Prostate gland (tissue), 2 donors: Measurements from ENCODE around the gene WDR77. TPM values are rescaled to one million over a fixed set of nuclear protein-coding genes. Genes with fewer than 3 reads are reported as not detected.

Experiments
- DNase-seq: peaks from one replicate; pipeline ENCODE4 v3.0.0-alpha.2; 2019; ENCODE audit warnings: low spot score
- H3K27ac ChIP-seq, 2 donors: fragments of 200-600 bp; sonication (generic); 2 replicates each; pipeline ENCODE4 v1.5.1; 2017 to 2019
- H3K27me3 ChIP-seq: fragments of 200-600 bp; sonication (generic); replicated peaks from 2 replicates; pipeline ENCODE4 v1.5.1; 2019; ENCODE audit not compliant: insufficient read depth
- H3K36me3 ChIP-seq, 2 donors: fragments of 200-600 bp; sonication (generic); 1 replicate in 1 of 2; 2 replicates in 1 of 2; pipeline versions ENCODE4 v1.5.1 to v1.8.1; 2017 to 2019
- H3K4me1 ChIP-seq: fragments of 200-600 bp; sonication (generic); replicated peaks from 2 replicates; pipeline ENCODE4 v1.5.1; 2019
- H3K4me3 ChIP-seq, 2 donors: fragments of 200-600 bp; sonication (generic); 2 replicates each; pipeline ENCODE4 v1.5.1; 2017 to 2019
- H3K9me3 ChIP-seq: fragments of 200-600 bp; sonication (generic); 2 replicates; pipeline ENCODE4 v1.5.1; 2017
- CTCF ChIP-seq, 4 experiments: fragments of 200-600 bp in 2 of 4; fragments of 450-650 bp in 2 of 4; sonication (generic) in 2 of 4; IDR thresholded peaks; 1 replicate in 3 of 4; 2 replicates in 1 of 4; pipeline ENCODE4 v1.5.1; 2016 to 2019; ENCODE audit warnings: antibody characterized with exemption in 4 of 4, mild to moderate bottlenecking in 2 of 4, moderate library complexity in 2 of 4
- POLR2A ChIP-seq: fragments of 450-650 bp; IDR thresholded peaks from one replicate; pipeline ENCODE4 v1.6.1; 2016; ENCODE audit warnings: antibody characterized with exemption, mild to moderate bottlenecking
- POLR2AphosphoS5 ChIP-seq: sonication (generic); formaldehyde crosslinking; IDR thresholded peaks from one replicate; pipeline ENCODE4 v1.6.1; 2017; ENCODE audit warnings: antibody characterized with exemption
- WGBS: methylation state at CpG from one replicate; pipeline ENCODE4 v1.1.5; 2018; 5-methylcytosine and 5-hydroxymethylcytosine counted together
- intact Hi-C: fragments of 100-400 bp; cut with DNase I; formaldehyde crosslinking; loops from one replicate; pipeline ENCODE4 v1.14.2; 2022
- total RNA-seq, 2 donors: library from RNA; depleted of rRNA; stranded (reverse); fragments of >200 nt; gene quantifications; one replicate each; pipeline ENCODE4 v1.1.0, GENCODE V29; 2016

The WDR77 gene
- total RNA-seq, 2 donors from 2014 or later, result 19.1 to 31.6 TPM

GRCh38 chr1:111462370-111463028, 13.4 kb upstream of the WDR77 start:
- H3K36me3 ChIP-seq, result peaks cover 0 to 5% of the 10 kb centered on the region in 2 donors
- H3K4me1 ChIP-seq, result no peaks in the 10 kb centered on the region
- no peak overlapping the region for H3K27ac ChIP-seq
- TF ChIP-seq POLR2AphosphoS5 (no peak), CTCF (IDR thresholded peaks at IDR 0.05) (no peak)
- H3K4me3 ChIP-seq, result no peak overlapping the region
- no peak for DNase-seq
- no peaks in the 10 kb centered on the region for H3K27me3 ChIP-seq
- no peaks in the 10 kb centered on the region for H3K9me3 ChIP-seq
- intact Hi-C loops, result no loop called here
- 83% methylated on average over 4 of the region's 4 CpGs for WGBS

- Histone ChIP-seq H3K27me3 (no peaks in the 10 kb centered on the region), H3K36me3 (peaks cover 0 to 5% of the 10 kb centered on the region in 2 donors), H3K27ac (no peak overlapping the region), H3K9me3 (no peaks in the 10 kb centered on the region), H3K4me3 (no peak overlapping the region), H3K4me1 (no peaks in the 10 kb centered on the region)
- no peak for TF ChIP-seq POLR2A
- no peak for TF ChIP-seq CTCF (IDR thresholded peaks at IDR 0.05)
- TF ChIP-seq POLR2AphosphoS5, result no peak
- intact Hi-C loops, result no loop called here
- DNase-seq, result no peak
- WGBS, result 93% methylated on average over 6 of the region's 6 CpGs
These were observed 12.7 kb upstream of the WDR77 start for GRCh38 chr1:111461765-111462164.

- DNase-seq, result no peak
- no peak overlapping the region for H3K4me3 ChIP-seq
- no peaks in the 10 kb centered on the region for H3K27me3 ChIP-seq
- WGBS, result 90% methylated on average over 3 of the region's 3 CpGs
- no peak overlapping the region for H3K27ac ChIP-seq
- TF ChIP-seq POLR2AphosphoS5 (no peak), CTCF (IDR thresholded peaks at IDR 0.05) (no peak)
- no peaks in the 10 kb centered on the region for H3K9me3 ChIP-seq
- intact Hi-C loops, result no loop called here
- no peaks in the 10 kb centered on the region for H3K4me1 ChIP-seq
- peaks cover 0 to 5% of the 10 kb centered on the region in 2 donors for H3K36me3 ChIP-seq
These were observed 6.6 kb upstream of the WDR77 start for GRCh38 chr1:111455642-111456031.

GRCh38 chr1:111454859-111455641, 6.0 kb upstream of the WDR77 start:
- Histone ChIP-seq H3K27ac (no peak overlapping the region), H3K4me3 (no peak overlapping the region), H3K4me1 (no peaks in the 10 kb centered on the region), H3K36me3 (peaks cover 0 to 5% of the 10 kb centered on the region in 2 donors), H3K9me3 (no peaks in the 10 kb centered on the region), H3K27me3 (no peaks in the 10 kb centered on the region)
- DNase-seq, result no peak
- WGBS, result 60% methylated on average over 5 of the region's 5 CpGs
- TF ChIP-seq CTCF (IDR thresholded peaks at IDR 0.05) (no peak), POLR2A (no peak), POLR2AphosphoS5 (no peak)
- intact Hi-C loops, result no loop called here

- intact Hi-C loops, result no loop called here
- no peak overlapping the region for H3K4me3 ChIP-seq
- DNase-seq, result no peak
- TF ChIP-seq CTCF (IDR thresholded peaks at IDR 0.05) (no peak), POLR2A (no peak), POLR2AphosphoS5 (no peak)
- H3K27me3 ChIP-seq, result no peaks in the 10 kb centered on the region
- no peaks in the 10 kb centered on the region for H3K36me3 ChIP-seq
- no peaks in the 10 kb centered on the region for H3K4me1 ChIP-seq
- H3K27ac ChIP-seq, result no peak overlapping the region
- WGBS, result 78% methylated on average over 3 of the region's 3 CpGs
- no peaks in the 10 kb centered on the region for H3K9me3 ChIP-seq
These were observed 4.7 kb upstream of the WDR77 start for GRCh38 chr1:111453706-111454105.
